Activated T-cell treated with anti-CD3 and anti-CD28 coated beads, Interleukin-2, amount 50 U/mL, for 1 hour (primary cell): ENCODE results near the gene SETD1A.

Source experiments
- DNase-seq: peaks from one replicate; pipeline ENCODE4 v3.0.0-alpha.2; 2020

SETD1A gene

GRCh38 chr16:30956601-30957455 lies 726 bp upstream of the SETD1A start:
- peak; percentile 89 for DNase-seq

GRCh38 chr16:30958175-30959079 lies 873 bp downstream of the SETD1A start:
- peak; percentile 28 for DNase-seq

- DNase-seq, result no peak
Observed at GRCh38 chr16:30961384-30961783, 3.8 kb downstream of the SETD1A start.

GRCh38 chr16:30963925-30964511 lies 6.5 kb downstream of the SETD1A start:
- no peak for DNase-seq

GRCh38 chr16:30964574-30965226 lies 7.1 kb downstream of the SETD1A start:
- DNase-seq, result no peak

- no peak for DNase-seq
Observed at GRCh38 chr16:30965436-30965835, 7.9 kb downstream of the SETD1A start.

GRCh38 chr16:30966033-30966619 lies 8.6 kb downstream of the SETD1A start:
- no peak for DNase-seq

- DNase-seq, result no peak
Observed at GRCh38 chr16:30967795-30968194, 10.2 kb downstream of the SETD1A start.

GRCh38 chr16:30969246-30969842 lies 11.8 kb downstream of the SETD1A start:
- no peak for DNase-seq

- no peak for DNase-seq
Observed at GRCh38 chr16:30971298-30971697, 13.7 kb downstream of the SETD1A start.

- DNase-seq, result no peak
Observed at GRCh38 chr16:30972872-30973271, 15.3 kb downstream of the SETD1A start.

- no peak for DNase-seq
Observed at GRCh38 chr16:30974348-30974747, 16.8 kb downstream of the SETD1A start.

GRCh38 chr16:30976486-30976885 lies 18.9 kb downstream of the SETD1A start:
- DNase-seq, result no peak

GRCh38 chr16:30977502-30977901 lies 19.9 kb downstream of the SETD1A start:
- peak; percentile 31 for DNase-seq

GRCh38 chr16:30979170-30980022 lies 21.8 kb downstream of the SETD1A start:
- no peak for DNase-seq

- DNase-seq, result no peak
Observed at GRCh38 chr16:30980023-30980371, 22.4 kb downstream of the SETD1A start.

GRCh38 chr16:30980434-30980833 lies 22.9 kb downstream of the SETD1A start:
- DNase-seq, result no peak

- DNase-seq, result no peak
Observed at GRCh38 chr16:30980959-30981358, 23.4 kb downstream of the SETD1A start.

GRCh38 chr16:30982548-30983288 lies 25.2 kb downstream of the SETD1A start:
- DNase-seq, result no peak

- no peak for DNase-seq
Observed at GRCh38 chr16:30983289-30983889, 25.8 kb downstream of the SETD1A start.
